Vagina (tissue), 2 donors: ENCODE measurements around the gene CCDC159.

Experiments
- CTCF ChIP-seq, 3 experiments: fragments of 450-650 bp in 2 of 3; fragments of 200-600 bp in 1 of 3; sonication (generic) in 1 of 3; IDR thresholded peaks; one replicate each; pipeline ENCODE4 v1.5.1; 2017 to 2019; ENCODE audit warnings: antibody characterized with exemption in 3 of 3, mild to moderate bottlenecking in 2 of 3, moderate library complexity in 2 of 3
- POLR2A ChIP-seq, 2 donors: fragments of 450-650 bp; IDR thresholded peaks; one replicate each; pipeline ENCODE4 v1.6.1; 2017; ENCODE audit warnings: antibody characterized with exemption in 2 of 2, mild to moderate bottlenecking in 2 of 2, moderate library complexity in 2 of 2
- POLR2AphosphoS5 ChIP-seq, 2 donors: sonication (generic); formaldehyde crosslinking; IDR thresholded peaks; one replicate each; pipeline ENCODE4 v1.9.0; 2017; ENCODE audit warnings: antibody characterized with exemption in 2 of 2, mild to moderate bottlenecking in 2 of 2, low read depth in 1 of 2; ENCODE audit not compliant: insufficient read depth in 1 of 2

GRCh38 chr19:11397089-11397610 lies 50.8 kb downstream of the CCDC159 start:
- TF ChIP-seq CTCF (IDR thresholded peaks at IDR 0.05) (no peak), POLR2AphosphoS5 (IDR thresholded peaks at IDR 0.05; ENCODE audit: insufficient read depth in 1 of 2, low read depth in 1 of 2) (no peak), POLR2A (IDR thresholded peaks at IDR 0.05) (no peak)
